ENCODE measurements around the gene PHLPP1. TPM values are rescaled to one million over a fixed set of nuclear protein-coding genes. Genes with fewer than 3 reads are reported as not detected.

Gene PHLPP1
- total and polyA plus RNA-seq, 2 experiments from 2014 or later, result 15.7 to 73.6 TPM

GRCh38 chr18:63002803-63003445, 287.6 kb downstream of the PHLPP1 start:
- Mint-ChIP-seq H3K27ac (no peak overlapping the region), H3K4me1 (peaks cover 5% of the 10 kb centered on the region), H3K9me3 (no peaks in the 10 kb centered on the region), H3K36me3 (ENCODE audit: low read depth) (no peaks in the 10 kb centered on the region), H3K27me3 (ENCODE audit: insufficient read depth, low read depth, poor library complexity) (peaks cover 3% of the 10 kb centered on the region), H3K4me3 (no peak overlapping the region)
- no peaks in the 10 kb centered on the region for H3K4me1 ChIP-seq (ENCODE audit: insufficient read depth)
- ATAC-seq, result no peak
- DNase-seq (ENCODE audit: low spot score), result no peak
- H3K27me3 ChIP-seq (ENCODE audit: insufficient read depth), result no peaks in the 10 kb centered on the region
- no peaks in the 10 kb centered on the region for H4K20me1 ChIP-seq (replicated peaks; ENCODE audit: insufficient read depth)
- no peak overlapping the region for H2AFZ ChIP-seq
- no peak overlapping the region for H3K4me3 ChIP-seq
- H3F3A ChIP-seq (replicated peaks; ENCODE audit: low read depth), result no peaks in the 10 kb centered on the region
- 0 out of 2 replicates have a peak, but pooled peaks cover 3% of the 10 kb centered on the region for H3K9me2 ChIP-seq (ENCODE audit: insufficient read depth)
- H3K27ac ChIP-seq (ENCODE audit: low read depth), result no peak overlapping the region
- no peak for TF ChIP-seq JUNB (IDR thresholded peaks at IDR 0.05; ENCODE audit: unreplicated experiment)
- TF ChIP-seq ZNF331 (CRISPR knock-in tag; IDR thresholded peaks at IDR 0.05; ENCODE audit: low read depth), result no peak
- TF ChIP-seq CTCF (conservative IDR thresholded peaks at IDR 0.05; ENCODE audit: low read depth in 2 of 2), result no peak
- no peak for TF ChIP-seq STAT1 (IDR thresholded peaks at IDR 0.05; ENCODE audit: unreplicated experiment)
- no peak for TF ChIP-seq NANOG (IDR thresholded peaks at IDR 0.05; ENCODE audit: borderline replicate concordance)
- no peak for TF ChIP-seq CREB1 (CRISPR knock-in tag; IDR thresholded peaks at IDR 0.05; ENCODE audit: low read depth)
- no peak for TF ChIP-seq ZNF114 (CRISPR knock-in tag; IDR thresholded peaks at IDR 0.05)
- no peak for TF ChIP-seq EZH2 (IDR thresholded peaks at IDR 0.05; ENCODE audit: low read depth, unreplicated experiment)
- TF ChIP-seq REST (IDR thresholded peaks at IDR 0.05; ENCODE audit: unreplicated experiment), result no peak
- TF ChIP-seq POLR2AphosphoS5 (IDR thresholded peaks at IDR 0.05; ENCODE audit: low read depth), result no peak
- no peak for TF ChIP-seq ETS1 (IDR thresholded peaks at IDR 0.05)
- TF ChIP-seq EZH2phosphoT487 (IDR thresholded peaks at IDR 0.05; ENCODE audit: unreplicated experiment), result no peak
- no peak for TF ChIP-seq ZNF462 (CRISPR knock-in tag; IDR thresholded peaks at IDR 0.05)
- no peaks in the 10 kb centered on the region for H3K79me2 ChIP-seq (replicated peaks; ENCODE audit: insufficient read depth)
- no peak overlapping the region for H3K4me2 ChIP-seq
- H3K36me3 ChIP-seq (ENCODE audit: insufficient read depth), result no peaks in the 10 kb centered on the region
